ENCODE measurements around the gene ANGPTL8. TPM values are rescaled to one million over a fixed set of nuclear protein-coding genes. Genes with fewer than 3 reads are reported as not detected.
A peak's percentile ranks its signal among the peaks of the same experiment; 100 is the strongest.

ANGPTL8 gene
- not detected in 2 replicates for total RNA-seq
- long read RNA-seq: 0 reads

GRCh38 chr19:11239377-11240000, at the start of gene ANGPTL8:
TSS of gene ANGPTL8 (plus strand) at chr19:11239619. CDS start at chr19:11239638, 19 bp downstream.
- H3K4me3 Mint-ChIP-seq: no peak within 1 kb of the TSS
- TF ChIP-seq CTCF (conservative IDR thresholded peaks at IDR 0.05): no peak
- peaks cover 16% of the 10 kb centered on the region for H3K4me1 Mint-ChIP-seq
- H3K27ac Mint-ChIP-seq (ENCODE audit: unreplicated experiment): no peak within 1 kb of the TSS
- H3K27me3 Mint-ChIP-seq (ENCODE audit: low read depth): no peaks in the 10 kb centered on the region
- H3K9me3 Mint-ChIP-seq: no peaks in the 10 kb centered on the region
- no peak for DNase-seq (ENCODE audit: low read depth, low spot score)
- no peaks in the 10 kb centered on the region for H3K36me3 Mint-ChIP-seq (ENCODE audit: low read depth)

GRCh38 chr19:11190501-11190900, 48.9 kb upstream of the ANGPTL8 start:
- TF ChIP-seq CTCF (conservative IDR thresholded peaks at IDR 0.05): no peak
- no peaks in the 10 kb centered on the region for H3K9me3 Mint-ChIP-seq
- peaks cover 2% of the 10 kb centered on the region for H3K4me1 Mint-ChIP-seq
- H3K27ac Mint-ChIP-seq (ENCODE audit: unreplicated experiment): peak overlapping the region; percentile 50
- no peak for DNase-seq (ENCODE audit: low read depth, low spot score)
- H3K4me3 Mint-ChIP-seq: no peak overlapping the region
- no peaks in the 10 kb centered on the region for H3K27me3 Mint-ChIP-seq (ENCODE audit: low read depth)
- peaks cover 5% of the 10 kb centered on the region for H3K36me3 Mint-ChIP-seq (ENCODE audit: low read depth)

GRCh38 chr19:11191273-11191755, 48.1 kb upstream of the ANGPTL8 start:
- DNase-seq (ENCODE audit: low read depth, low spot score): no peak
- Mint-ChIP-seq H3K36me3 (ENCODE audit: low read depth) (peaks cover 7% of the 10 kb centered on the region), H3K27ac (ENCODE audit: unreplicated experiment) (no peak overlapping the region), H3K4me1 (peaks cover 5% of the 10 kb centered on the region), H3K27me3 (ENCODE audit: low read depth) (no peaks in the 10 kb centered on the region), H3K4me3 (no peak overlapping the region), H3K9me3 (no peaks in the 10 kb centered on the region)
- no peak for TF ChIP-seq CTCF (conservative IDR thresholded peaks at IDR 0.05)

- Mint-ChIP-seq H3K9me3 (no peaks in the 10 kb centered on the region), H3K27me3 (ENCODE audit: low read depth) (no peaks in the 10 kb centered on the region), H3K4me1 (peaks cover 5% of the 10 kb centered on the region), H3K36me3 (ENCODE audit: low read depth) (peaks cover 5% of the 10 kb centered on the region), H3K4me3 (no peak overlapping the region), H3K27ac (ENCODE audit: unreplicated experiment) (no peak overlapping the region)
- no peak for DNase-seq (ENCODE audit: low read depth, low spot score)
- TF ChIP-seq CTCF (conservative IDR thresholded peaks at IDR 0.05): no peak
These were observed 47.5 kb upstream of the ANGPTL8 start for GRCh38 chr19:11191934-11192333.

GRCh38 chr19:11192957-11193939, 46.2 kb upstream of the ANGPTL8 start:
- Mint-ChIP-seq H3K4me1 (peaks cover 9% of the 10 kb centered on the region), H3K9me3 (no peaks in the 10 kb centered on the region), H3K27me3 (ENCODE audit: low read depth) (no peaks in the 10 kb centered on the region), H3K27ac (ENCODE audit: unreplicated experiment) (no peak overlapping the region), H3K4me3 (no peak overlapping the region), H3K36me3 (ENCODE audit: low read depth) (peaks cover 2% of the 10 kb centered on the region)
- TF ChIP-seq CTCF (conservative IDR thresholded peaks at IDR 0.05): no peak
- DNase-seq (ENCODE audit: low read depth, low spot score): no peak
